GM12878 (cell line): ENCODE measurements around the gene REPIN1. TPM values are rescaled to one million over a fixed set of nuclear protein-coding genes. Genes with fewer than 3 reads are reported as not detected.
A peak's percentile ranks its signal among the peaks of the same experiment; 100 is the strongest.

Experiments used
- ATAC-seq: fragments of 200-7000 bp; cut with Tn5 transposase; 3 replicates; pipeline ENCODE4 v1.9.1; 2020; ENCODE audit warnings: mild to moderate bottlenecking, moderate library complexity
- BruUV-seq: library from RNA; stranded (reverse); fragments of 400-500 nt; replicated peaks from 2 replicates; lab custom pipeline; 2021; lab: Mats Ljungman, UMichigan
- CTCF ChIA-PET: fragments of 300-600 bp; sonication (Branson Sonifier 250); formaldehyde crosslinking; extraction: SDS; loops from one replicate; lab custom pipeline; 2021; ENCODE audit warnings: inconsistent platforms; lab: Yijun Ruan, JAX
- POLR2A ChIA-PET: fragments of 350-600 bp; formaldehyde crosslinking; extraction: SDS; loops from one replicate; lab custom pipeline; 2021; ENCODE audit warnings: inconsistent platforms; lab: Charles Lee
- RAD21 ChIA-PET: fragments of 300-600 bp; sonication (Branson Sonifier 250); formaldehyde crosslinking; loops from one replicate; lab custom pipeline; 2023; ENCODE audit warnings: antibody characterized with exemption; ENCODE audit not compliant: unreplicated experiment; lab: Charles Lee
- SMC1A ChIA-PET: fragments of 300-600 bp; sonication (Branson Sonifier 250); formaldehyde crosslinking; loops from one replicate; lab custom pipeline; 2023; ENCODE audit not compliant: unreplicated experiment, uncharacterized antibody; lab: Charles Lee
- DNase-seq: peaks from one replicate; pipeline ENCODE4 v3.0.0-alpha.2; 2011; ENCODE audit warnings: low read depth, low spot score
- FAIRE-seq: peaks from 3 replicates; lab custom pipeline; 2011; peaks lifted over from hg19 to GRCh38; lab: Jason Lieb, UNC
- H2AFZ ChIP-seq: 2 replicates; pipeline ENCODE4 v1.6.0; 2011; ENCODE audit warnings: low read depth, low read length, control low read depth; ENCODE audit not compliant: control insufficient read depth
- H3K27ac ChIP-seq: 2 replicates; pipeline ENCODE4 v1.5.1; 2011; ENCODE audit warnings: control low read depth; ENCODE audit not compliant: control insufficient read depth, insufficient read depth
- H3K27me3 ChIP-seq, 2 experiments: replicated peaks in 1 of 2; 2 replicates each; pipeline versions ENCODE4 v1.6.0 to v1.6.1; 2011; ENCODE audit warnings: low read length in 1 of 2; ENCODE audit not compliant: control insufficient read depth in 2 of 2, insufficient read depth in 2 of 2
- H3K36me3 ChIP-seq, 2 experiments: 2 replicates each; pipeline ENCODE4 v1.5.1; 2011; ENCODE audit warnings: low read length in 1 of 2; ENCODE audit not compliant: control insufficient read depth in 2 of 2, insufficient read depth in 2 of 2
- H3K4me1 ChIP-seq: 2 replicates; pipeline ENCODE4 v1.6.1; 2011; ENCODE audit warnings: mild to moderate bottlenecking, low read length, moderate library complexity, mixed read lengths; ENCODE audit not compliant: control insufficient read depth, insufficient read depth
- H3K4me2 ChIP-seq: 2 replicates; pipeline ENCODE4 v1.6.0; 2011; ENCODE audit warnings: control low read depth; ENCODE audit not compliant: control insufficient read depth, insufficient read depth
- H3K4me3 ChIP-seq: fragments of 200-600 bp; sonication (generic); 2 replicates; pipeline ENCODE4 v1.5.1; 2016
- H3K79me2 ChIP-seq: 2 replicates; pipeline ENCODE4 v1.6.0; 2011; ENCODE audit warnings: low read length; ENCODE audit not compliant: control insufficient read depth, insufficient read depth
- H3K9ac ChIP-seq: 2 replicates; pipeline ENCODE4 v1.8.0; 2011; ENCODE audit warnings: low read length, control low read depth, mixed read lengths; ENCODE audit not compliant: control insufficient read depth, insufficient read depth
- H3K9me3 ChIP-seq: replicated peaks from 3 replicates; pipeline ENCODE4 v1.5.1; 2011; ENCODE audit warnings: mild to moderate bottlenecking, low read length; ENCODE audit not compliant: control insufficient read depth, insufficient read depth
- H4K20me1 ChIP-seq: 2 replicates; pipeline ENCODE4 v1.6.0; 2011; ENCODE audit not compliant: control insufficient read depth, insufficient read depth
- ATF7 ChIP-seq: fragments of 450-650 bp; IDR thresholded peaks from 2 replicates; pipeline ENCODE4 v1.6.1; 2016; ENCODE audit warnings: low read depth, mild to moderate bottlenecking
- BCL11A ChIP-seq: IDR thresholded peaks from 2 replicates; pipeline ENCODE4 v1.6.1; 2011; ENCODE audit warnings: low read depth, low read length
- BCL3 ChIP-seq: IDR thresholded peaks from 2 replicates; pipeline ENCODE4 v1.6.1; 2011; ENCODE audit warnings: borderline replicate concordance, low read depth, mild to moderate bottlenecking, moderate library complexity, low read length; ENCODE audit not compliant: insufficient read depth, poor library complexity, severe bottlenecking
- BRCA1 ChIP-seq: IDR thresholded peaks from 2 replicates; pipeline ENCODE4 v1.6.1; 2011; ENCODE audit warnings: low read depth, low read length, improper control_type of control experiment
- CBX5 ChIP-seq: sonication (generic); IDR thresholded peaks from 2 replicates; pipeline ENCODE4 v1.6.1; 2016; ENCODE audit warnings: low read depth, moderate library complexity, mild to moderate bottlenecking, inconsistent platforms
- CHD4 ChIP-seq: fragments of 200-600 bp; sonication (generic); IDR thresholded peaks from 2 replicates; pipeline ENCODE4 v1.6.1; 2016; ENCODE audit warnings: mild to moderate bottlenecking
- DPF2 ChIP-seq: fragments of 450-650 bp; IDR thresholded peaks from 2 replicates; pipeline ENCODE4 v1.6.1; 2017; ENCODE audit warnings: mild to moderate bottlenecking
- EED ChIP-seq: sonication (generic); IDR thresholded peaks from 2 replicates; pipeline ENCODE4 v1.6.1; 2016; ENCODE audit warnings: antibody characterized with exemption, low read depth
- ESRRA ChIP-seq: IDR thresholded peaks from 2 replicates; pipeline ENCODE4 v1.6.1; 2012; ENCODE audit warnings: mild to moderate bottlenecking, low read length, improper control_type of control experiment
- HDAC6 ChIP-seq: fragments of 200-600 bp; sonication (generic); IDR thresholded peaks from one replicate; pipeline ENCODE4 v1.8.0; 2017; ENCODE audit warnings: antibody characterized with exemption; ENCODE audit not compliant: unreplicated experiment
- IKZF1 ChIP-seq: fragments of 450-650 bp; conservative IDR thresholded peaks from 2 replicates; pipeline ENCODE4 v1.6.1; 2017; ENCODE audit warnings: antibody characterized with exemption, mild to moderate bottlenecking
- IKZF2 ChIP-seq, 2 experiments: fragments of 450-650 bp; IDR thresholded peaks; 2 replicates each; pipeline ENCODE4 v1.6.1; 2017; ENCODE audit warnings: mild to moderate bottlenecking in 2 of 2, moderate library complexity in 2 of 2
- IRF4 ChIP-seq: IDR thresholded peaks from 2 replicates; pipeline ENCODE4 v1.6.1; 2011; ENCODE audit warnings: low read depth, low read length
- JUNB ChIP-seq: IDR thresholded peaks from 2 replicates; pipeline ENCODE4 v1.6.1; 2016; ENCODE audit warnings: antibody characterized with exemption, mild to moderate bottlenecking
- MTA3 ChIP-seq: IDR thresholded peaks from 2 replicates; pipeline ENCODE4 v1.6.1; 2012; ENCODE audit warnings: low read length, inconsistent platforms, borderline replicate concordance
- NBN ChIP-seq: fragments of 450-650 bp; IDR thresholded peaks from 2 replicates; pipeline ENCODE4 v1.6.1; 2016
- NFIC ChIP-seq: IDR thresholded peaks from 2 replicates; pipeline ENCODE4 v1.6.1; 2012; ENCODE audit warnings: low read depth, mild to moderate bottlenecking, inconsistent platforms, low read length, moderate library complexity
- NFXL1 ChIP-seq: fragments of 450-650 bp; IDR thresholded peaks from 2 replicates; pipeline ENCODE4 v1.6.1; 2017; ENCODE audit warnings: antibody characterized with exemption, mild to moderate bottlenecking, borderline replicate concordance
- NR2F1 ChIP-seq: fragments of 450-650 bp; conservative IDR thresholded peaks from 2 replicates; pipeline ENCODE4 v1.6.1; 2017; ENCODE audit warnings: mild to moderate bottlenecking
- RB1 ChIP-seq: fragments of 450-650 bp; formaldehyde crosslinking; IDR thresholded peaks from 2 replicates; pipeline ENCODE4 v1.6.1; 2017; ENCODE audit warnings: mild to moderate bottlenecking, borderline replicate concordance
- RBBP5 ChIP-seq: fragments of 200-600 bp; sonication (generic); conservative IDR thresholded peaks from 2 replicates; pipeline ENCODE4 v1.6.1; 2016
- RUNX3 ChIP-seq: IDR thresholded peaks from 2 replicates; pipeline ENCODE4 v1.6.1; 2012; ENCODE audit warnings: low read length, inconsistent platforms
- SIX5 ChIP-seq: IDR thresholded peaks from 2 replicates; pipeline ENCODE4 v1.6.1; 2011; ENCODE audit warnings: mild to moderate bottlenecking, low read depth, low read length, moderate library complexity; ENCODE audit not compliant: severe bottlenecking
- SMC3 ChIP-seq: IDR thresholded peaks from 2 replicates; pipeline ENCODE4 v1.6.1; 2011; ENCODE audit warnings: low read length, improper control_type of control experiment, borderline replicate concordance
- ZNF207 ChIP-seq: fragments of 450-650 bp; IDR thresholded peaks from 2 replicates; pipeline ENCODE4 v1.6.1; 2014; ENCODE audit warnings: antibody characterized with exemption, mild to moderate bottlenecking, borderline replicate concordance
- WGBS: methylation state at CpG from one replicate; pipeline ENCODE4 v1.1.6; 2016; ENCODE audit warnings: low lambda C conversion rate; ENCODE audit not compliant: insufficient replicate concordance, insufficient coverage; ENCODE audit errors: missing lambda C conversion rate; 5-methylcytosine and 5-hydroxymethylcytosine counted together
- in situ Hi-C: fragments of 300-500 bp; cut with MboI; formaldehyde crosslinking; loops from 9 replicates; pipeline ENCODE4 v1.14.3; 2018; ENCODE audit warnings: mixed read lengths
- intact Hi-C: fragments of 100-400 bp; cut with micrococcal nuclease; formaldehyde crosslinking; loops from one replicate; pipeline ENCODE4 v1.14.2; 2022; ENCODE audit not compliant: unreplicated experiment
- polyA plus RNA-seq, 11 experiments: library from polyadenylated mRNA; depleted of rRNA in 4 of 11; unstranded in 6 of 11; stranded (reverse) in 5 of 11; fragments of >200 nt; fragmentation: Nextera tagmentation in 4 of 11; fragmentation: Illumina TruSeq in 1 of 11; extraction: Ambion mirVana in 4 of 11; extraction: Trizol in 1 of 11; gene quantifications; 1 replicate in 1 of 11; 2 replicates in 10 of 11; pipeline versions ENCODE4 v1.2.1 to v1.2.3, GENCODE V29; 2011 to 2016; ENCODE audit warnings: inconsistent platforms in 2 of 11, missing spikeins in 2 of 11, low read depth in 1 of 11
- total RNA-seq, 4 experiments: library from RNA; depleted of rRNA in 3 of 4; stranded (reverse); fragments of >200 nt in 3 of 4; fragmentation: Illumina TruSeq in 1 of 4; extraction: Trizol in 1 of 4; gene quantifications; 2 replicates each; pipeline versions ENCODE4 v1.2.1 to v1.2.3, GENCODE V29; 2013 to 2021

The REPIN1 gene
- total and polyA plus RNA-seq, 10 of the 15 experiments (the other 5 are each of a cell fraction or from before 2014, with no cell fraction given), result 5.1 to 172 (median 76.9) TPM

GRCh38 chr7:150401424-150401790, 32.8 kb downstream of the REPIN1 start:
- Histone ChIP-seq H3K27me3 (no peaks in the 10 kb centered on the region), H2AFZ (no peak overlapping the region), H4K20me1 (no peaks in the 10 kb centered on the region), H3K36me3 (peaks cover 0 to 12% of the 10 kb centered on the region in 2 experiments; a peak in 3 of 4 replicates), H3K9me3 (no peaks in the 10 kb centered on the region), H3K4me3 (no peak overlapping the region), H3K79me2 (peaks cover 4% of the 10 kb centered on the region), H3K27ac (peak overlapping the region; percentile 27; the same call in 1 of the 2 replicates), H3K4me1 (peaks cover 41% of the 10 kb centered on the region), H3K9ac (no peak overlapping the region), H3K4me2 (peak overlapping the region; percentile 11; the same call in 1 of the 2 replicates)
- CTCF ChIA-PET, result interaction anchor here (0.7 to 11.6 kb wide), 6 partner anchors 9 to 116 kb away, joined by 3 to 72 read pairs (median 3); no protein-coding TSS in a partner anchor
- SMC1A ChIA-PET, result interaction anchor here (0.9 to 7.4 kb wide), 8 partner anchors 10 to 353 kb away, joined by 3 to 48 read pairs (median 6); no protein-coding TSS in a partner anchor
- POLR2A ChIA-PET, result interaction anchor here (0.7 to 2.5 kb wide), 4 partner anchors 8 to 32 kb away, joined by 3 to 12 read pairs (median 6); no protein-coding TSS in a partner anchor
- intact Hi-C loops, result loop anchor here (2.0 kb wide), 1 partner anchor 21 kb away; no protein-coding TSS in a partner anchor
- DNase-seq, result no peak
- peak; percentile 39 for ATAC-seq
- FAIRE-seq, result no peak
- in situ Hi-C loops, result loop anchor here (25.0 kb wide), 1 partner anchor 339 kb away; no protein-coding TSS in a partner anchor
- 67% methylated on average over 1 of the region's 1 CpG for WGBS
- RAD21 ChIA-PET, result interaction anchor here (0.6 to 1.9 kb wide), 3 partner anchors 21 to 32 kb away, joined by 3 to 10 read pairs (median 4); no protein-coding TSS in a partner anchor
- BruUV-seq, result no TSS peak
- no peak for TF ChIP-seq SMC3
- TF ChIP-seq JUNB, result peak; percentile 29; the same call in 1 of the 2 replicates
- TF ChIP-seq BCL3, result peak; percentile 4
- peak; percentile 48; the same call in 1 of the 2 replicates for TF ChIP-seq RUNX3
- peak; percentile 24; the same call in 1 of the 2 replicates for TF ChIP-seq IRF4
- TF ChIP-seq ATF7, result 0 out of 2 replicates have a peak, but pooled peaks have one; percentile 22
- TF ChIP-seq MTA3, result 0 out of 2 replicates have a peak, but pooled peaks have one; percentile 27
- TF ChIP-seq IKZF1, result peak; percentile 72
- TF ChIP-seq BRCA1, result no peak
- TF ChIP-seq CHD4, result no peak
- peak; percentile 78 for TF ChIP-seq NR2F1
- no peak for TF ChIP-seq CBX5
- no peak for TF ChIP-seq ESRRA
- no peak for TF ChIP-seq ZNF207
- TF ChIP-seq SIX5, result no peak
- 0 out of 2 replicates have a peak, but pooled peaks have one; percentile 41 for TF ChIP-seq NFIC
- TF ChIP-seq IKZF2 (IDR thresholded peaks at IDR 0.05), result peak; percentile 28 to 64; a peak in 3 of 4 replicates
- TF ChIP-seq EED, result peak; percentile 68
- TF ChIP-seq BCL11A, result no peak
- TF ChIP-seq NFXL1, result no peak
- TF ChIP-seq DPF2, result peak; percentile 55; the same call in 1 of the 2 replicates
- TF ChIP-seq RBBP5, result no peak
- 0 out of 2 replicates have a peak, but pooled peaks have one; percentile 35 for TF ChIP-seq NBN
- TF ChIP-seq HDAC6, result no peak
- TF ChIP-seq RB1, result no peak
